Neural crest cell (in vitro differentiated cells): ENCODE measurements around the gene CYP4A22. TPM values are rescaled to one million over a fixed set of nuclear protein-coding genes. Genes with fewer than 3 reads are reported as not detected.
"Not testable (repeated sequence)": the region's sequence is repeated elsewhere in the genome, so short reads cannot be mapped to it uniquely, and the experiment has no call there.

Experiments
- DNase-seq: peaks from one replicate; pipeline ENCODE4 v3.0.0; 2021; ENCODE audit warnings: low read depth, mixed read lengths, low spot score
- H3K27ac Mint-ChIP-seq: one replicate; pipeline ENCODE4 v1.8.0; 2021; ENCODE audit warnings: mild to moderate bottlenecking, mixed read lengths; ENCODE audit not compliant: unreplicated experiment
- H3K27me3 Mint-ChIP-seq: 2 replicates; pipeline ENCODE4 v1.8.0; 2021; ENCODE audit warnings: low read depth, mild to moderate bottlenecking, mixed read lengths
- H3K36me3 Mint-ChIP-seq: 2 replicates; pipeline ENCODE4 v1.8.0; 2021; ENCODE audit warnings: low read depth, mild to moderate bottlenecking, mixed read lengths
- H3K4me1 Mint-ChIP-seq: 2 replicates; pipeline ENCODE4 v1.8.0; 2021; ENCODE audit warnings: mixed read lengths
- H3K4me3 Mint-ChIP-seq: one replicate; pipeline ENCODE4 v1.8.0; 2021; ENCODE audit warnings: mild to moderate bottlenecking, mixed read lengths
- H3K9me3 Mint-ChIP-seq: 2 replicates; pipeline ENCODE4 v1.8.0; 2021; ENCODE audit warnings: mixed read lengths
- CTCF ChIP-seq: fragments of 200-600 bp; sonication (generic); conservative IDR thresholded peaks from 2 replicates; pipeline ENCODE4 v1.5.0; 2021; ENCODE audit warnings: antibody characterized with exemption, mild to moderate bottlenecking
- total RNA-seq: library from RNA; stranded (reverse); gene quantifications from 2 replicates; pipeline ENCODE4 v1.2.1, GENCODE V29; 2021

CYP4A22 gene
- total RNA-seq, 1 donor from 2014 or later, result not detected

DNA sequence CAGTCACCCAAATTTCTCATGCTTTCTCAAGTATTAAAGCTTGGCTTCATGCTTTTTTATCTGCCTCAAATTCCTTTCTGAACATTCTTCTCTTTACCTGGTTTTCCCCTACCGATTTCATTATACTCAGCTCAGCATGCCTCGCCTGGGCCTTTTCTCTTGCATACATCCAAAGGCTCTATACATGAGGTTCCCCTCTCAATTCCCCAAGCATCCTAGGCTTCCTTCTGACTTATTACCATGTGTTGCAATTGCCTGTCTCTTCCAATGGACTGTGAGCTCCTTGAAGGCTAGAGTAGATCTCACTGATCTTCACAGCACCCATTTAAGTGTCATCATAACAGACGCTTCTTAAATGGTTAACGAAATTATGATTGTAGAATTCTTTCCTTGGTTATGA is 24.1 kb upstream of the CYP4A22 start:
- Mint-ChIP-seq H3K36me3 (no peaks in the 10 kb centered on the region), H3K4me3 (no peak overlapping the region), H3K9me3 (no peaks in the 10 kb centered on the region), H3K27me3 (peaks cover 11% of the 10 kb centered on the region), H3K27ac (peak overlapping the region; percentile 40), H3K4me1 (no peaks in the 10 kb centered on the region)
- TF ChIP-seq CTCF, result no peak
- no peak for DNase-seq

- H3K4me1 Mint-ChIP-seq, H3K27ac Mint-ChIP-seq, H3K36me3 Mint-ChIP-seq, DNase-seq, H3K9me3 Mint-ChIP-seq, H3K4me3 Mint-ChIP-seq: not testable (repeated sequence)
- peaks cover 36% of the 10 kb centered on the region for H3K27me3 Mint-ChIP-seq
These were observed 16.2 kb upstream of the CYP4A22 start for GRCh38 chr1:47121039-47121438.

GRCh38 chr1:47124834-47125233 is 12.4 kb upstream of the CYP4A22 start:
- H3K27ac Mint-ChIP-seq, H3K4me3 Mint-ChIP-seq, DNase-seq, H3K36me3 Mint-ChIP-seq, H3K4me1 Mint-ChIP-seq, H3K9me3 Mint-ChIP-seq: not testable (repeated sequence)
- peaks cover 45% of the 10 kb centered on the region for H3K27me3 Mint-ChIP-seq

- not testable (repeated sequence) for H3K36me3 Mint-ChIP-seq, H3K4me1 Mint-ChIP-seq, H3K4me3 Mint-ChIP-seq, DNase-seq, H3K9me3 Mint-ChIP-seq, H3K27ac Mint-ChIP-seq
- H3K27me3 Mint-ChIP-seq, result peaks cover 45% of the 10 kb centered on the region
These were observed 10.2 kb upstream of the CYP4A22 start for GRCh38 chr1:47126997-47127396.

- H3K4me1 Mint-ChIP-seq, result no peaks in the 10 kb centered on the region
- peaks cover 48% of the 10 kb centered on the region for H3K27me3 Mint-ChIP-seq
- no peak for DNase-seq
- TF ChIP-seq CTCF, result no peak
- no peak overlapping the region for H3K4me3 Mint-ChIP-seq
- no peak overlapping the region for H3K27ac Mint-ChIP-seq
- peaks cover 2% of the 10 kb centered on the region for H3K9me3 Mint-ChIP-seq
- peaks cover 2% of the 10 kb centered on the region for H3K36me3 Mint-ChIP-seq
These were observed 9.0 kb upstream of the CYP4A22 start for GRCh38 chr1:47128221-47128620.

- DNase-seq, H3K9me3 Mint-ChIP-seq, H3K27ac Mint-ChIP-seq, H3K4me3 Mint-ChIP-seq, H3K4me1 Mint-ChIP-seq, H3K36me3 Mint-ChIP-seq: not testable (repeated sequence)
- H3K27me3 Mint-ChIP-seq, result peaks cover 46% of the 10 kb centered on the region
These were observed 8.4 kb upstream of the CYP4A22 start for GRCh38 chr1:47128854-47129253.

- not testable (repeated sequence) for H3K9me3 Mint-ChIP-seq, H3K36me3 Mint-ChIP-seq, H3K4me1 Mint-ChIP-seq, H3K27ac Mint-ChIP-seq, DNase-seq, H3K4me3 Mint-ChIP-seq
- peaks cover 54% of the 10 kb centered on the region for H3K27me3 Mint-ChIP-seq
These were observed 7.6 kb upstream of the CYP4A22 start for GRCh38 chr1:47129489-47130230.

DNA sequence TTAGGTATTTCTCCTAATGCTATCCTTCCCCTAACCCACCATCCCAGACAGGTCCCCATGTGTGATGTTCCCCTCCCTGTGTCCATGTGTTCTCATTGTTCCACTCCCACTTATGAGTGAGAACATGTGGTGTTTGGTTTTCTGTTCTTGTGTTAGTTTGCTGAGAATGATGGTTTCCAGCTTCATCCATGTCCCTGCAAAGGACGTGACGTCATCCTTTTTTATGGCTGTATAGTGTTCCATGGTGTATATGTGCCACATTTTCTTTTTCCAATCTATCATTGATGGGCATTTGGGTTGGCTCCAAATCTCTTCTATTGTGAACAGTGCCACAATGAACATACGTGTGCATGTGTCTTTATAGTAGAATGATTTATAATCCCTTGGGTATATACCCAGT is 4.6 kb upstream of the CYP4A22 start:
- H3K4me3 Mint-ChIP-seq, H3K4me1 Mint-ChIP-seq, H3K36me3 Mint-ChIP-seq, H3K9me3 Mint-ChIP-seq, H3K27ac Mint-ChIP-seq, DNase-seq: not testable (repeated sequence)
- H3K27me3 Mint-ChIP-seq, result peaks cover 59% of the 10 kb centered on the region
